ENCODE measurements around the gene TAF11. TPM values are rescaled to one million over a fixed set of nuclear protein-coding genes. Genes with fewer than 3 reads are reported as not detected.
A peak's percentile ranks its signal among the peaks of the same experiment; 100 is the strongest.

TAF11 gene
- total RNA-seq, 1 donor from 2014 or later, result 48.6 TPM

DNA sequence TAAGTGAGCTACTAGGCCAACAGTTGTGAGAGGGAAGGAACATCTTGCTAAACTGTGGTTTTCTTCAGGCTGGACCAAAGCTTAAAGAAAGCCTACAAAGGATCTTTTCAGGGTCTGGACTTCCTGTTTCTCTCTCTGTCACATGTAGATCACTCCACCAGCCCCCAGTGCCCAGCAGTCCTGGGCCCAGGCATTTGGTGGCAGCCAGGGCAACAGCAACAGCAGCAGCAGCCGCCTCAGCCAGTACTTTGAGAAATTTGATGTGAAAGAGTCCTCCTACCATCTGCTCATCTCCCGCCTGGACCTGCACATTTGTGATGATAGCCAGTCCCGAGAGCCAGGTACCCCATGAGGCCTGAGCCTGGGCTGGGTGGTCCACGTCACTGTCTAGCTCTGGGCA is 51.8 kb downstream of the TAF11 start:
- Mint-ChIP-seq H3K9me3 (no peaks in the 10 kb centered on the region), H3K36me3 (ENCODE audit: low read depth) (peaks cover 12% of the 10 kb centered on the region), H3K27me3 (ENCODE audit: low read depth) (no peaks in the 10 kb centered on the region), H3K4me1 (peaks cover 3% of the 10 kb centered on the region), H3K4me3 (no peak overlapping the region), H3K27ac (ENCODE audit: unreplicated experiment) (no peak overlapping the region)
- TF ChIP-seq, protein P1, sequence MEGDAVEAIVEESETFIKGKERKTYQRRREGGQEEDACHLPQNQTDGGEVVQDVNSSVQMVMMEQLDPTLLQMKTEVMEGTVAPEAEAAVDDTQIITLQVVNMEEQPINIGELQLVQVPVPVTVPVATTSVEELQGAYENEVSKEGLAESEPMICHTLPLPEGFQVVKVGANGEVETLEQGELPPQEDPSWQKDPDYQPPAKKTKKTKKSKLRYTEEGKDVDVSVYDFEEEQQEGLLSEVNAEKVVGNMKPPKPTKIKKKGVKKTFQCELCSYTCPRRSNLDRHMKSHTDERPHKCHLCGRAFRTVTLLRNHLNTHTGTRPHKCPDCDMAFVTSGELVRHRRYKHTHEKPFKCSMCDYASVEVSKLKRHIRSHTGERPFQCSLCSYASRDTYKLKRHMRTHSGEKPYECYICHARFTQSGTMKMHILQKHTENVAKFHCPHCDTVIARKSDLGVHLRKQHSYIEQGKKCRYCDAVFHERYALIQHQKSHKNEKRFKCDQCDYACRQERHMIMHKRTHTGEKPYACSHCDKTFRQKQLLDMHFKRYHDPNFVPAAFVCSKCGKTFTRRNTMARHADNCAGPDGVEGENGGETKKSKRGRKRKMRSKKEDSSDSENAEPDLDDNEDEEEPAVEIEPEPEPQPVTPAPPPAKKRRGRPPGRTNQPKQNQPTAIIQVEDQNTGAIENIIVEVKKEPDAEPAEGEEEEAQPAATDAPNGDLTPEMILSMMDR (conservative IDR thresholded peaks at IDR 0.05), result no peak
- no peak for DNase-seq (ENCODE audit: low read depth, low spot score)

DNA sequence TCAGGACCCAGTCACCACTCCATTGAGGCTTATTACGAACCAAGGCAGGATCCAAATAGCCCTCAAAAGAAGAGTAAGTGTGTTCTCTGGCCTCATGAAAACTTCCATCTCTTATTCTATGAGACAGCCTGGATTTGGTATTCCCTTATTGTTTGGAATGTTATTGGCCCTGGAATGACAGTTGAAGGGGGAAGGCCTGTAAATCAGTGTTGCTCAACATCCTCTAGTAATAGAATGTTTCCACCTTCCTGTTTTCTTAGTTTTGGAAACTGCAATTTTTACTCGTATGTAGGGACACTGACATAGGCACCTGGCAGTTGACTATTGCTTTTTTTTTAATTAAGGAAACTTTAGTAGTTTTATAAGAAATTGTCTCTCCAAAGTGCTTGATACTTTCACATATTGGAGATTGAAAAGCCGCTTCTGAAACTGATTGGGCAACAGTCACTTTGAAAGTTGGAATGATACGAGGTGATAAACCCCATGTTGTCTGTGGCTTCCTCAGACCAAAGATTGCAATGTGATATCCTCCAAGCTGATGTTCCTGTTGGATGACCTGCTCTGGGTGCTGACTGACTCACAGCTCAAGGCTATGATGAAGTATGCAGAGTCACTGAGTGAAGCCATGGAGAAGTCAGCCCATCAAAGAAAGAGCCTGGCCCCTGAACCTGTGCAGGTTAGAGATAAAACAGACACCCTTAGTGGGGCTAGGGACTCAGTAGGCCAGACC is 52.9 kb downstream of the TAF11 start:
- H3K9me3 Mint-ChIP-seq, result no peaks in the 10 kb centered on the region
- H3K4me1 Mint-ChIP-seq, result peaks cover 3% of the 10 kb centered on the region
- H3K4me3 Mint-ChIP-seq, result no peak overlapping the region
- H3K36me3 Mint-ChIP-seq (ENCODE audit: low read depth), result peaks cover 12% of the 10 kb centered on the region
- no peaks in the 10 kb centered on the region for H3K27me3 Mint-ChIP-seq (ENCODE audit: low read depth)
- no peak overlapping the region for H3K27ac Mint-ChIP-seq (ENCODE audit: unreplicated experiment)
- TF ChIP-seq, protein P1 (conservative IDR thresholded peaks at IDR 0.05), result no peak
- DNase-seq (ENCODE audit: low read depth, low spot score), result no peak

DNA sequence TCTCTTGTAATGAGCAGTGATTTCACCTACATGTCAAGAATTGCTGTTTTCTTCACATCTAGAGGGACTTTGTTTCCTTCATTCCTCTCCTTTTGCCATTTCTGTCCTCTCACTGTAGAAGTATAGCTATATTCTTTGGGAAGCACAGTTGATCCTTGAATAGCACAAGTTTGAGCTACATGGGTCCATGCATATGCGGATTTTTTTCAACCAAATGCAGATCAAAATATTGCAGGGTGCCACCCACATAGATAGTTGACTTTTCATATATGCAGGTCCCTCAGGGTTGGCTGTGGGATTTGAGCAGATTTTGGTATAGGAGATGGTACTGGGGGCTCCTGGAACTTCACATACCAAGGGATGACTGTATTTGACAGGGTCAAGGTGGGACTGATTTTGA is 54.9 kb downstream of the TAF11 start:
- Mint-ChIP-seq H3K4me1 (peaks cover 3% of the 10 kb centered on the region), H3K9me3 (no peaks in the 10 kb centered on the region), H3K27me3 (ENCODE audit: low read depth) (no peaks in the 10 kb centered on the region), H3K27ac (ENCODE audit: unreplicated experiment) (no peak overlapping the region), H3K36me3 (ENCODE audit: low read depth) (peaks cover 12% of the 10 kb centered on the region), H3K4me3 (no peak overlapping the region)
- DNase-seq (ENCODE audit: low read depth, low spot score), result no peak
- TF ChIP-seq, protein P1 (conservative IDR thresholded peaks at IDR 0.05), result no peak

DNA sequence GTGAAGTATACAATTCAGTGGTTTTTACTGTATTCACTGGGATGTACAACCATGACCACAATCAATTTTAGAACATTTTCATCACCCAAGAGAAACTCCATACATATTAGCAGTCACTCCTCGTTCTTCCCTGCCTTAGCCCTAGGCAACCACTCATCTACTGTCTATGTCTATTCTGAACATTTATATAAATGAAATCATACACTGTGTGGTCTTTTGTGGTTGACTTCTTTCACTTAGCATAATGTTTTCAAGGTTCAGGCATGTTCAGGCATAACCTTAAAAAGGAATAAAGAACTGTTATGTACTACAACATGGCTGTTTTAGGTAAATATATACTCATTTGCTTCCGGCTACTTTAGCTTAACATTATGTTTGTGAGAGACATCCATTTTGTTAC is 58.7 kb downstream of the TAF11 start:
- H3K27ac Mint-ChIP-seq (ENCODE audit: unreplicated experiment), result peak overlapping the region; percentile 69
- no peaks in the 10 kb centered on the region for H3K4me1 Mint-ChIP-seq
- peaks cover 7% of the 10 kb centered on the region for H3K36me3 Mint-ChIP-seq (ENCODE audit: low read depth)
- no peaks in the 10 kb centered on the region for H3K9me3 Mint-ChIP-seq
- no peak for DNase-seq (ENCODE audit: low read depth, low spot score)
- H3K27me3 Mint-ChIP-seq (ENCODE audit: low read depth), result no peaks in the 10 kb centered on the region
- TF ChIP-seq, protein P1 (conservative IDR thresholded peaks at IDR 0.05), result no peak
- H3K4me3 Mint-ChIP-seq, result no peak overlapping the region

Other genes with a start within 250 kb of the TAF11 start
- 52.0 and 57.8 TPM in 2 replicates for gene ILRUN, start 191.3 kb downstream of the TAF11 start, total RNA-seq
- 200 and 207 TPM in 2 replicates for gene SNRPC, start 130.5 kb downstream of the TAF11 start, total RNA-seq
- 19.9 and 20.3 TPM in 2 replicates for gene BLTP3A, start 96.0 kb downstream of the TAF11 start, total RNA-seq
- gene ANKS1A, start 1.2 kb upstream of the TAF11 start, total RNA-seq, result 32.0 and 33.2 TPM in 2 replicates